Activated T-helper 17 cell treated with anti-CD3 and anti-CD28 coated beads, Interleukin-2, amount 50 U/mL, for 72 hours (primary cell): ENCODE measurements around the gene CCDC121. TPM values are rescaled to one million over a fixed set of nuclear protein-coding genes. Genes with fewer than 3 reads are reported as not detected.

Experiments
- ATAC-seq: fragments of 150-1000 bp; cut with Tn5 transposase; replicated peaks from 2 replicates; pipeline ENCODE4 v1.10.0; 2021; ENCODE audit warnings: mild to moderate bottlenecking, moderate library complexity
- H3K27ac Mint-ChIP-seq: one replicate; pipeline ENCODE4 v1.8.0; 2022; ENCODE audit warnings: mixed read lengths
- H3K27me3 Mint-ChIP-seq: one replicate; pipeline ENCODE4 v1.8.0; 2022; ENCODE audit warnings: mixed read lengths
- H3K36me3 Mint-ChIP-seq: one replicate; pipeline ENCODE4 v1.8.0; 2022; ENCODE audit warnings: low read depth, mild to moderate bottlenecking, mixed read lengths
- H3K4me1 Mint-ChIP-seq: one replicate; pipeline ENCODE4 v1.8.0; 2022; ENCODE audit warnings: mixed read lengths
- H3K4me3 Mint-ChIP-seq: one replicate; pipeline ENCODE4 v1.8.0; 2022; ENCODE audit warnings: mild to moderate bottlenecking, mixed read lengths
- H3K9me3 Mint-ChIP-seq: one replicate; pipeline ENCODE4 v1.8.0; 2022; ENCODE audit warnings: mixed read lengths
- total RNA-seq, 2 donors: library from RNA; stranded (reverse); gene quantifications; one replicate each; pipeline ENCODE4 v1.2.3, GENCODE V29; 2022

Gene CCDC121
- total RNA-seq, 2 donors from 2014 or later, result 0.26 to 0.45 TPM

- Mint-ChIP-seq H3K4me1 (peaks cover 21% of the 10 kb centered on the region), H3K36me3 (peaks cover 35% of the 10 kb centered on the region), H3K4me3 (peak overlapping the region; percentile 95), H3K9me3 (no peaks in the 10 kb centered on the region), H3K27me3 (no peaks in the 10 kb centered on the region), H3K27ac (no peak overlapping the region)
- no peak for ATAC-seq
Measured at GRCh38 chr2:27581417-27582128, 47.2 kb downstream of the CCDC121 start.

Other genes with a start within 250 kb of the CCDC121 start
- 10 to 100 TPM; 10.8 to 16.2 TPM for gene ZNF513, start 248.3 kb downstream of the CCDC121 start, total RNA-seq
- gene PPM1G, start 219.4 kb downstream of the CCDC121 start, total RNA-seq, result 100 to 1,000 TPM in 1 of 2 donors, 10 to 100 TPM in 1; 67.0 to 158 TPM
- gene NRBP1, start 200.4 kb downstream of the CCDC121 start, total RNA-seq, result 10 to 100 TPM; 65.2 to 76.1 TPM
- gene KRTCAP3, start 186.6 kb downstream of the CCDC121 start, total RNA-seq, result 1 to 10 TPM; 2.6 to 5.0 TPM
- gene IFT172, start 139.3 kb downstream of the CCDC121 start, total RNA-seq, result 10 to 100 TPM; 10.5 to 18.6 TPM
- under 1 TPM in 1 of 2 donors, not detected in 1; 0.21 TPM for gene FNDC4, start 133.8 kb downstream of the CCDC121 start, total RNA-seq
- gene GCKR, start 132.2 kb downstream of the CCDC121 start, total RNA-seq, result not detected
- gene ZNF512, start 46.0 kb downstream of the CCDC121 start, total RNA-seq, result 10 to 100 TPM; 27.2 to 39.5 TPM
- gene GPN1, start within 50 bp of the CCDC121 start, total RNA-seq, result 10 to 100 TPM; 38.5 to 55.4 TPM
- gene SUPT7L, start 34.6 kb upstream of the CCDC121 start, total RNA-seq, result 10 to 100 TPM; 27.7 to 32.7 TPM
- gene SLC4A1AP, start 34.9 kb upstream of the CCDC121 start, total RNA-seq, result 10 to 100 TPM; 23.6 to 25.5 TPM
- gene MRPL33, start 142.7 kb upstream of the CCDC121 start, total RNA-seq, result 10 to 100 TPM; 53.1 to 76.3 TPM